ENCODE results near the gene TRDN.

DNA sequence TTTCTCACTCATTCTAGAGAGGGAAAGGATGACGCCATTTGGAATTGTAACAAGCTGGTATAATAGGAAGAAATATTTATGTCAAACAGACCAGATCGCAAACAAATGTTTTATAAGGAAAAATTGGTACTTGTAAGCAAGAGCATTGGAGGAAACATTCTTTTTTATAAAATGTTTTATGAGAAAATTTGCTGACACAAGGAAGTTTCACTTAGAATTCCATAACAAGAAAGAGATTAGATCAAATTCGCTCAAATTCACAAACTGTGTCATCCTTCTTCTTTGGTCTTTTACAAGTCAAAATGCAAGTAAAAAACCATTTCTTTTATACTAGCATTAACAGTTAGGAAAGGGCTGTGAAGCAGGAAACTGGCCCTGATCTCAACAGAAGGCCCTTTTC is 179.9 kb downstream of the TRDN start:
- no peak for TF ChIP-seq ZNF70 (CRISPR knock-in tag; IDR thresholded peaks at IDR 0.05)
- TF ChIP-seq, protein P1, sequence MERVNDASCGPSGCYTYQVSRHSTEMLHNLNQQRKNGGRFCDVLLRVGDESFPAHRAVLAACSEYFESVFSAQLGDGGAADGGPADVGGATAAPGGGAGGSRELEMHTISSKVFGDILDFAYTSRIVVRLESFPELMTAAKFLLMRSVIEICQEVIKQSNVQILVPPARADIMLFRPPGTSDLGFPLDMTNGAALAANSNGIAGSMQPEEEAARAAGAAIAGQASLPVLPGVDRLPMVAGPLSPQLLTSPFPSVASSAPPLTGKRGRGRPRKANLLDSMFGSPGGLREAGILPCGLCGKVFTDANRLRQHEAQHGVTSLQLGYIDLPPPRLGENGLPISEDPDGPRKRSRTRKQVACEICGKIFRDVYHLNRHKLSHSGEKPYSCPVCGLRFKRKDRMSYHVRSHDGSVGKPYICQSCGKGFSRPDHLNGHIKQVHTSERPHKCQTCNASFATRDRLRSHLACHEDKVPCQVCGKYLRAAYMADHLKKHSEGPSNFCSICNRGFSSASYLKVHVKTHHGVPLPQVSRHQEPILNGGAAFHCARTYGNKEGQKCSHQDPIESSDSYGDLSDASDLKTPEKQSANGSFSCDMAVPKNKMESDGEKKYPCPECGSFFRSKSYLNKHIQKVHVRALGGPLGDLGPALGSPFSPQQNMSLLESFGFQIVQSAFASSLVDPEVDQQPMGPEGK (CRISPR knock-in tag; IDR thresholded peaks at IDR 0.05; ENCODE audit: borderline replicate concordance) = no peak
- TF ChIP-seq ESRRG (CRISPR knock-in tag; IDR thresholded peaks at IDR 0.05) = no peak
- TF ChIP-seq RARB (CRISPR knock-in tag; IDR thresholded peaks at IDR 0.05) = no peak
- TF ChIP-seq ZNF8 (CRISPR knock-in tag; IDR thresholded peaks at IDR 0.05) = no peak
- no peak for TF ChIP-seq CREB5 (CRISPR knock-in tag; IDR thresholded peaks at IDR 0.05; ENCODE audit: low read depth)

Measured in SK-N-SH treated with all-trans-retinoic acid at 6 μM for 48 hours (cell line).